Vagina (tissue), 2 donors: ENCODE measurements around the gene PLCD4.

Source experiments
- CTCF ChIP-seq, 3 experiments: fragments of 450-650 bp in 2 of 3; fragments of 200-600 bp in 1 of 3; sonication (generic) in 1 of 3; IDR thresholded peaks; one replicate each; pipeline ENCODE4 v1.5.1; 2017 to 2019; ENCODE audit warnings: antibody characterized with exemption in 3 of 3, mild to moderate bottlenecking in 2 of 3, moderate library complexity in 2 of 3
- POLR2AphosphoS5 ChIP-seq, 2 donors: sonication (generic); formaldehyde crosslinking; IDR thresholded peaks; one replicate each; pipeline ENCODE4 v1.9.0; 2017; ENCODE audit warnings: antibody characterized with exemption in 2 of 2, mild to moderate bottlenecking in 2 of 2, low read depth in 1 of 2; ENCODE audit not compliant: insufficient read depth in 1 of 2

GRCh38 chr2:218578272-218578877 lies 29.3 kb upstream of the PLCD4 start:
- TF ChIP-seq CTCF (IDR thresholded peaks at IDR 0.05) (no peak), POLR2AphosphoS5 (IDR thresholded peaks at IDR 0.05; ENCODE audit: insufficient read depth in 1 of 2, low read depth in 1 of 2) (no peak)
